Lung (tissue), 12 donors: ENCODE data around the gene LACRT. TPM values are rescaled to one million over a fixed set of nuclear protein-coding genes. Genes with fewer than 3 reads are reported as not detected.
"Not testable (repeated sequence)": the region's sequence is repeated elsewhere in the genome, so short reads cannot be mapped to it uniquely, and the experiment has no call there.

Experiments used
- ATAC-seq: fragments of 200-7000 bp; cut with Tn5 transposase; one replicate; pipeline ENCODE4 v1.9.1; 2020; ENCODE audit warnings: moderate number of reproducible peaks; ENCODE audit not compliant: insufficient read depth, low FRiP score
- DNase-seq, 3 donors: peaks; one replicate each; pipeline ENCODE4 v3.0.0-alpha.2; 2013 to 2017
- H3K27ac ChIP-seq, 2 donors: one replicate each; pipeline ENCODE4 v1.5.1; 2013; ENCODE audit warnings: mild to moderate bottlenecking in 2 of 2, moderate library complexity in 2 of 2, control low read depth in 1 of 2, inconsistent platforms in 1 of 2, low read depth in 1 of 2, low read length in 1 of 2
- H3K27me3 ChIP-seq, 3 donors: one replicate each; pipeline ENCODE4 v1.5.1; 2013; ENCODE audit warnings: low read length in 2 of 3; ENCODE audit not compliant: control insufficient read depth in 3 of 3, insufficient read depth in 3 of 3
- H3K36me3 ChIP-seq, 4 donors: one replicate each; pipeline ENCODE4 v1.5.1; 2013; ENCODE audit warnings: low read length in 4 of 4, mild to moderate bottlenecking in 1 of 4, moderate library complexity in 1 of 4; ENCODE audit not compliant: control insufficient read depth in 4 of 4, insufficient read depth in 4 of 4
- H3K4me1 ChIP-seq, 5 donors: one replicate each; pipeline ENCODE4 v1.5.1; 2013; ENCODE audit warnings: low read length in 5 of 5, mild to moderate bottlenecking in 2 of 5, moderate library complexity in 1 of 5; ENCODE audit not compliant: control insufficient read depth in 5 of 5, insufficient read depth in 5 of 5
- H3K4me3 ChIP-seq: one replicate; pipeline ENCODE4 v1.5.1; 2013; ENCODE audit warnings: mild to moderate bottlenecking, control low read depth, moderate library complexity
- H3K9ac ChIP-seq, 2 donors: one replicate each; pipeline ENCODE4 v1.5.1; 2013; ENCODE audit warnings: low read length in 2 of 2, control low read depth in 1 of 2; ENCODE audit not compliant: insufficient read depth in 1 of 2
- H3K9me3 ChIP-seq, 4 donors: one replicate each; pipeline ENCODE4 v1.5.1; 2013; ENCODE audit warnings: low read length in 3 of 4, mild to moderate bottlenecking in 1 of 4, moderate library complexity in 1 of 4; ENCODE audit not compliant: control insufficient read depth in 4 of 4, insufficient read depth in 3 of 4
- CTCF ChIP-seq: IDR thresholded peaks from 2 replicates; pipeline ENCODE4 v1.5.1; 2012; ENCODE audit warnings: mild to moderate bottlenecking; ENCODE audit errors: control extremely low read depth, extremely low read depth
- WGBS, 2 donors: extraction: QIAGEN DNeasy Blood & Tissue Kit; methylation state at CpG; one replicate each; pipeline ENCODE4 v1.1.7; 2013; 5-methylcytosine and 5-hydroxymethylcytosine counted together
- polyA plus RNA-seq, 2 donors: library from polyadenylated mRNA; stranded (reverse); fragments of 200-250 nt; gene quantifications; one replicate each; pipeline ENCODE4 v1.2.1, GENCODE V29; 2013
- total RNA-seq, 2 donors: library from RNA; depleted of rRNA in 1 of 2; stranded (reverse); fragments of >200 nt in 1 of 2; gene quantifications; one replicate each; pipeline ENCODE4 v1.2.1, GENCODE V29; 2014 to 2021
- donor health status: control.
- donor health status: control.
- donor health status: Bipolar disorder and iron deficiency.
- donor health status: healthy.
- donor health status: DM: yes; HTN: yes; CAD: no.

The LACRT gene
- total and polyA plus RNA-seq, 4 donors = not detected

GRCh38 chr12:54680374-54680773 is 45.7 kb upstream of the LACRT start:
- DNase-seq (no peak), ATAC-seq (no peak)
- Histone ChIP-seq H3K27ac (no peak overlapping the region), H3K9ac (no peak overlapping the region), H3K4me3 (no peak overlapping the region), H3K4me1 (peaks cover 0 to 5% (median 0%) of the 10 kb centered on the region in 5 donors), H3K9me3 (no peaks in the 10 kb centered on the region), H3K27me3 (peaks cover 0 to 2% (median 0%) of the 10 kb centered on the region in 3 donors), H3K36me3 (no peaks in the 10 kb centered on the region)
- 55 to 60% methylated on average over 3 of the region's 3 CpGs for WGBS, 2 donors
- TF ChIP-seq CTCF = no peak

- WGBS, 2 donors = 76 to 89% methylated on average over 5 of the region's 5 CpGs
- H3K36me3 ChIP-seq = no peaks in the 10 kb centered on the region
- ATAC-seq = no peak
- no peak overlapping the region for H3K27ac ChIP-seq
- no peak for TF ChIP-seq CTCF
- no peaks in the 10 kb centered on the region for H3K27me3 ChIP-seq
- H3K4me3 ChIP-seq = no peak overlapping the region
- no peak for DNase-seq
- no peaks in the 10 kb centered on the region for H3K4me1 ChIP-seq
- H3K9ac ChIP-seq = no peak overlapping the region
- no peaks in the 10 kb centered on the region for H3K9me3 ChIP-seq
These were observed 43.4 kb upstream of the LACRT start for GRCh38 chr12:54678131-54678530.

DNA sequence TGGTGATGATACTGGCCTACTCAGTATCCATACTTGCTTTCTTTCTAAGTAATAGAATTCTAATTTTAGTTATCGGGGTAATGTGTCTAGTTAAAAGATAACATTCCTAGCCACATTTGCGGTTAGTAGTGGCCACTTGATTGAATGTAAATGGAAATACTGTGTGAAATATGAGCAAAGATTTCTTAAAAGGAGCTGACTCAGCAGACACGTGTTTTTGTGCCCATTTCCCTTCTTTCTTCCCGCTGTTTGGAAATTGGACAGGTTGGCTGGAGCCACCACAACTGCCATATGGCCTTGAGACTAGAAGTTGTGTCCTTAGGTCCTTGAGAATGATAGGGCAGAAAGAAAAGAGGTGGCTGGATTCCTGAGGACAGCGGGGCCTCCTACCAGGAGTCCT is 33.2 kb upstream of the LACRT start:
- H3K9me3 ChIP-seq = no peaks in the 10 kb centered on the region
- ATAC-seq = no peak
- no peak for DNase-seq
- H3K4me3 ChIP-seq = no peak overlapping the region
- H3K4me1 ChIP-seq = no peaks in the 10 kb centered on the region
- no peak overlapping the region for H3K27ac ChIP-seq
- H3K36me3 ChIP-seq = no peaks in the 10 kb centered on the region
- WGBS, 2 donors = 85 to 89% methylated on average over 5 of the region's 5 CpGs
- TF ChIP-seq CTCF = no peak
- no peak overlapping the region for H3K9ac ChIP-seq
- peaks cover 0 to 3% (median 0%) of the 10 kb centered on the region in 3 donors for H3K27me3 ChIP-seq

DNA sequence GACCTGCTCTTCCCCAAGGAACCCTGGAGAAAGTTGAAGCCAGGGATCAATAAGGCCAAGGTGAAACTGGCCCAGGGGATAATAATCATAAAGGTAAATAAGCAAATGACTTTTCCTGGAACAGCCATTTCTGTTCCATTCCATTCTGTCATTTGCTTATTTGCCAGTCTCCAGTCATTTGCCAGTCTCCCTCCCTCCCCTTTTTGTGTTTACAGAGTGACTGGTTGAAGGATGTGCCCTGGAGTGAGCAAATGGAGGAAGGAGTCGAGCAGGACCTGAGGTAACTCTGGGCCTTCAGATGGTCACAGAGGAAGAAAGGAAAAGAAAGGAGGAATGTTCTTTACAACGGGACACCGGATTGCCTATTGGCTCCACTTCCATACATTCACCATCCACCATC is 31.3 kb upstream of the LACRT start:
- ATAC-seq (no peak), DNase-seq (no peak)
- no peak overlapping the region for H3K4me3 ChIP-seq
- H3K36me3 ChIP-seq = no peaks in the 10 kb centered on the region
- no peaks in the 10 kb centered on the region for H3K9me3 ChIP-seq
- WGBS, 2 donors = 71 to 75% methylated on average over 3 of the region's 3 CpGs
- TF ChIP-seq CTCF = no peak
- H3K9ac ChIP-seq = no peak overlapping the region
- H3K4me1 ChIP-seq = no peaks in the 10 kb centered on the region
- no peaks in the 10 kb centered on the region for H3K27me3 ChIP-seq
- no peak overlapping the region for H3K27ac ChIP-seq

DNA sequence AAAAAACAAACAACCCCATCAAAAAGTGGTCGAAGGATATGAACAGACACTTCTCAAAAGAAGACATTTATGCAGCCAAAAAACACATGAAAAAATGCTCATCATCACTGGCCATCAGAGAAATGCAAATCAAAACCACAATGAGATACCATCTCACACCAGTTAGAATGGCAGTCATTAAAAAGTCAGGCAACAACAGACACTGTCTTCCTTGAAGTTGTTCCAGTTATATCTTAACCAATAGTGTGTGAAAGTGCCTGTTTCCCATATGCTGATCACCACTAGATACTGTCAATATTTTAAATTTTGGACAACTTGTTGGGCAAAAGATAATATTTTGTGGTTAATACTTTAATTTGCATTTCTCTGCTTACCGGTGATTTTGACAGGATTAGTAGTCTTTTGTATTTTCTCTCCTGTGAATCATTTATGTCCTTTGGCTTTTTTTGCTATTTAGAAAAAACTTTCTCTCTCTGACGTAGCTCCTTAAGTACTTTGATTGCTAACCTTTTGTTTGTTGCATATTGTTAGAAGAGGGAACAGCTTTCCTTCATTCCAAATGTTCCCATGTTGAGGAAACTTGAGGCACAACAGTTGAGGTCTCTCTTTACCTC is 30.4 kb upstream of the LACRT start:
- H3K4me1 ChIP-seq, H3K9ac ChIP-seq, H3K9me3 ChIP-seq, H3K4me3 ChIP-seq, DNase-seq, H3K27ac ChIP-seq, H3K36me3 ChIP-seq, ATAC-seq, H3K27me3 ChIP-seq: not testable (repeated sequence)
- 75 to 86% methylated on average over 3 of the region's 3 CpGs for WGBS, 2 donors
